DOHH2 (cell line): Measurements from ENCODE around the gene LANCL2.

Experiments
- H3F3A ChIP-seq: fragments of 200-600 bp; sonication (generic), shearing (Covaris generic); 2 replicates; pipeline ENCODE4 v1.6.0; 2016; ENCODE audit warnings: antibody characterized with exemption, mild to moderate bottlenecking; ENCODE audit not compliant: control insufficient read depth, insufficient read depth
- H3K27ac ChIP-seq: fragments of 200-600 bp; sonication (generic); 2 replicates; pipeline ENCODE4 v1.5.1; 2014; ENCODE audit warnings: low read depth, mild to moderate bottlenecking, low read length, moderate library complexity
- H3K27me3 ChIP-seq: fragments of 200-600 bp; sonication (generic); 2 replicates; pipeline ENCODE4 v1.6.1; 2014; ENCODE audit warnings: mild to moderate bottlenecking, low read length, mixed read lengths; ENCODE audit not compliant: control insufficient read depth
- H3K36me3 ChIP-seq: fragments of 200-600 bp; sonication (generic); 2 replicates; pipeline ENCODE4 v1.6.1; 2014; ENCODE audit warnings: mild to moderate bottlenecking, low read length, moderate library complexity, mixed read lengths; ENCODE audit not compliant: control insufficient read depth
- H3K4me1 ChIP-seq: fragments of 200-600 bp; sonication (generic); 2 replicates; pipeline ENCODE4 v1.6.1; 2014; ENCODE audit warnings: mild to moderate bottlenecking, low read length, mixed read lengths; ENCODE audit not compliant: control insufficient read depth
- H3K4me2 ChIP-seq: fragments of 200-600 bp; sonication (generic); 2 replicates; pipeline ENCODE4 v1.6.0; 2014; ENCODE audit warnings: mild to moderate bottlenecking, low read length, moderate library complexity
- H3K4me3 ChIP-seq: fragments of 200-600 bp; sonication (generic); 2 replicates; pipeline ENCODE4 v1.5.1; 2014; ENCODE audit warnings: mild to moderate bottlenecking, low read length, mixed read lengths
- H3K79me2 ChIP-seq: fragments of 200-600 bp; sonication (generic); 2 replicates; pipeline ENCODE4 v1.6.1; 2014; ENCODE audit warnings: mild to moderate bottlenecking, low read length, mixed read lengths; ENCODE audit not compliant: control insufficient read depth
- H3K9me2 ChIP-seq: fragments of 200-600 bp; sonication (generic); replicated peaks from 2 replicates; pipeline ENCODE4 v1.6.1; 2014; ENCODE audit warnings: mild to moderate bottlenecking, low read length, mixed read lengths; ENCODE audit not compliant: control insufficient read depth
- H3K9me3 ChIP-seq: fragments of 200-600 bp; sonication (generic); 2 replicates; pipeline ENCODE4 v1.6.1; 2014; ENCODE audit warnings: antibody characterized with exemption, low read length, mixed read lengths; ENCODE audit not compliant: control insufficient read depth, insufficient read depth
- H4K20me1 ChIP-seq: fragments of 200-600 bp; sonication (generic); 2 replicates; pipeline ENCODE4 v1.6.0; 2014; ENCODE audit warnings: low read depth, mild to moderate bottlenecking, antibody characterized with exemption, low read length, moderate library complexity; ENCODE audit not compliant: control insufficient read depth, insufficient read depth
- CTCF ChIP-seq: fragments of 200-600 bp; sonication (generic); IDR thresholded peaks from one replicate; pipeline ENCODE4 v1.5.1; 2014; ENCODE audit warnings: antibody characterized with exemption, mild to moderate bottlenecking, low read depth, low read length; ENCODE audit not compliant: poor library complexity, severe bottlenecking
- EZH2phosphoT487 ChIP-seq: fragments of 200-600 bp; sonication (generic); IDR thresholded peaks from 2 replicates; pipeline ENCODE4 v1.6.1; 2017; ENCODE audit warnings: borderline replicate concordance, mild to moderate bottlenecking, antibody characterized with exemption, low read length, moderate library complexity, mixed read lengths

The LANCL2 gene

GRCh38 chr7:55472928-55473725 lies 108.0 kb downstream of the LANCL2 start:
- Histone ChIP-seq H3K36me3 (peaks cover 18% of the 10 kb centered on the region; the same call in 1 of the 2 replicates), H3K4me1 (no peaks in the 10 kb centered on the region), H3K27me3 (no peaks in the 10 kb centered on the region), H3F3A (no peaks in the 10 kb centered on the region), H3K9me3 (no peaks in the 10 kb centered on the region), H3K4me3 (no peak overlapping the region), H3K79me2 (no peaks in the 10 kb centered on the region), H4K20me1 (no peaks in the 10 kb centered on the region), H3K27ac (no peak overlapping the region), H3K9me2 (no peaks in the 10 kb centered on the region), H3K4me2 (no peak overlapping the region)
- TF ChIP-seq CTCF, result no peak
- TF ChIP-seq EZH2phosphoT487, result no peak

- Histone ChIP-seq H3K27ac (no peak overlapping the region), H3K4me1 (no peaks in the 10 kb centered on the region), H3K9me2 (no peaks in the 10 kb centered on the region), H3K27me3 (no peaks in the 10 kb centered on the region), H3K4me3 (no peak overlapping the region), H3K79me2 (no peaks in the 10 kb centered on the region), H3K36me3 (peaks cover 13% of the 10 kb centered on the region; the same call in 1 of the 2 replicates), H3K4me2 (no peak overlapping the region), H3K9me3 (no peaks in the 10 kb centered on the region), H4K20me1 (no peaks in the 10 kb centered on the region), H3F3A (no peaks in the 10 kb centered on the region)
- TF ChIP-seq EZH2phosphoT487, result no peak
- no peak for TF ChIP-seq CTCF
These were observed 108.8 kb downstream of the LANCL2 start for GRCh38 chr7:55473932-55474331.

GRCh38 chr7:55474944-55475854 lies 110.1 kb downstream of the LANCL2 start:
- Histone ChIP-seq H3K79me2 (no peaks in the 10 kb centered on the region), H3K27ac (no peak overlapping the region), H3K9me3 (no peaks in the 10 kb centered on the region), H3K4me3 (no peak overlapping the region), H3K9me2 (no peaks in the 10 kb centered on the region), H3K27me3 (no peaks in the 10 kb centered on the region), H4K20me1 (no peaks in the 10 kb centered on the region), H3K36me3 (peaks cover 13% of the 10 kb centered on the region; the same call in 1 of the 2 replicates), H3K4me2 (no peak overlapping the region), H3F3A (no peaks in the 10 kb centered on the region), H3K4me1 (no peaks in the 10 kb centered on the region)
- TF ChIP-seq CTCF (no peak), EZH2phosphoT487 (no peak)
